ENCODE measurements around the gene KY.

Gene KY

GRCh38 chr3:134594331-134594741 lies 56.5 kb downstream of the KY start:
- H3K27me3 ChIP-seq (ENCODE audit: control insufficient read depth, low read length), result peaks cover 7% of the 10 kb centered on the region; the same call in 1 of the 2 replicates
- H4K20me1 ChIP-seq (ENCODE audit: control insufficient read depth, insufficient read depth, low read depth, low read length), result no peaks in the 10 kb centered on the region
- no peak overlapping the region for H3K4me2 ChIP-seq (ENCODE audit: low read length)
- H3K27ac ChIP-seq (ENCODE audit: low read depth, low read length), result no peak overlapping the region
- no peaks in the 10 kb centered on the region for H3K36me3 ChIP-seq (ENCODE audit: control insufficient read depth, low read length)
- TF ChIP-seq CTCF (IDR thresholded peaks at IDR 0.05; ENCODE audit: low read depth, low read length, poor library complexity, severe bottlenecking), result no peak
- no peak for TF ChIP-seq EZH2phosphoT487 (IDR thresholded peaks at IDR 0.05; ENCODE audit: borderline replicate concordance, low read length)
- H3K4me3 ChIP-seq (ENCODE audit: low read length), result no peak overlapping the region
- no peaks in the 10 kb centered on the region for H3K4me1 ChIP-seq (ENCODE audit: control insufficient read depth, low read length)
- H3K79me2 ChIP-seq (ENCODE audit: control insufficient read depth, low read length), result no peaks in the 10 kb centered on the region
- no peaks in the 10 kb centered on the region for H3K9me2 ChIP-seq (replicated peaks; ENCODE audit: control insufficient read depth, low read length)
- no peaks in the 10 kb centered on the region for H3K9me3 ChIP-seq (ENCODE audit: control insufficient read depth, insufficient read depth, low read length)
- no peaks in the 10 kb centered on the region for H3F3A ChIP-seq (ENCODE audit: control insufficient read depth, insufficient read depth)

GRCh38 chr3:134592806-134593205 lies 58.0 kb downstream of the KY start:
- no peaks in the 10 kb centered on the region for H3K36me3 ChIP-seq (ENCODE audit: control insufficient read depth, low read length)
- TF ChIP-seq CTCF (IDR thresholded peaks at IDR 0.05; ENCODE audit: low read depth, low read length, poor library complexity, severe bottlenecking) (no peak), EZH2phosphoT487 (IDR thresholded peaks at IDR 0.05; ENCODE audit: borderline replicate concordance, low read length) (no peak)
- no peaks in the 10 kb centered on the region for H4K20me1 ChIP-seq (ENCODE audit: control insufficient read depth, insufficient read depth, low read depth, low read length)
- no peaks in the 10 kb centered on the region for H3K79me2 ChIP-seq (ENCODE audit: control insufficient read depth, low read length)
- peaks cover 7% of the 10 kb centered on the region; the same call in 1 of the 2 replicates for H3K27me3 ChIP-seq (ENCODE audit: control insufficient read depth, low read length)
- no peak overlapping the region for H3K4me3 ChIP-seq (ENCODE audit: low read length)
- no peak overlapping the region for H3K4me2 ChIP-seq (ENCODE audit: low read length)
- H3K9me3 ChIP-seq (ENCODE audit: control insufficient read depth, insufficient read depth, low read length), result no peaks in the 10 kb centered on the region
- no peaks in the 10 kb centered on the region for H3F3A ChIP-seq (ENCODE audit: control insufficient read depth, insufficient read depth)
- no peak overlapping the region for H3K27ac ChIP-seq (ENCODE audit: low read depth, low read length)
- H3K9me2 ChIP-seq (replicated peaks; ENCODE audit: control insufficient read depth, low read length), result no peaks in the 10 kb centered on the region
- no peaks in the 10 kb centered on the region for H3K4me1 ChIP-seq (ENCODE audit: control insufficient read depth, low read length)

GRCh38 chr3:134590766-134591165 lies 60.1 kb downstream of the KY start:
- H3K27ac ChIP-seq (ENCODE audit: low read depth, low read length), result no peak overlapping the region
- H3K27me3 ChIP-seq (ENCODE audit: control insufficient read depth, low read length), result peaks cover 7% of the 10 kb centered on the region; the same call in 1 of the 2 replicates
- no peaks in the 10 kb centered on the region for H3F3A ChIP-seq (ENCODE audit: control insufficient read depth, insufficient read depth)
- no peak overlapping the region for H3K4me2 ChIP-seq (ENCODE audit: low read length)
- TF ChIP-seq EZH2phosphoT487 (IDR thresholded peaks at IDR 0.05; ENCODE audit: borderline replicate concordance, low read length) (no peak), CTCF (IDR thresholded peaks at IDR 0.05; ENCODE audit: low read depth, low read length, poor library complexity, severe bottlenecking) (no peak)
- no peaks in the 10 kb centered on the region for H3K9me2 ChIP-seq (replicated peaks; ENCODE audit: control insufficient read depth, low read length)
- no peaks in the 10 kb centered on the region for H3K9me3 ChIP-seq (ENCODE audit: control insufficient read depth, insufficient read depth, low read length)
- no peaks in the 10 kb centered on the region for H4K20me1 ChIP-seq (ENCODE audit: control insufficient read depth, insufficient read depth, low read depth, low read length)
- no peaks in the 10 kb centered on the region for H3K4me1 ChIP-seq (ENCODE audit: control insufficient read depth, low read length)
- H3K4me3 ChIP-seq (ENCODE audit: low read length), result no peak overlapping the region
- no peaks in the 10 kb centered on the region for H3K36me3 ChIP-seq (ENCODE audit: control insufficient read depth, low read length)
- H3K79me2 ChIP-seq (ENCODE audit: control insufficient read depth, low read length), result no peaks in the 10 kb centered on the region

All from DOHH2 (cell line).